GM23338 (cell line): ENCODE data around the gene FARSA. TPM values are rescaled to one million over a fixed set of nuclear protein-coding genes. Genes with fewer than 3 reads are reported as not detected.

Experiments
- ATAC-seq: fragments of 200-7000 bp; cut with Tn5 transposase; 3 replicates; pipeline ENCODE4 v1.9.1; 2020
- DNase-seq: peaks from one replicate; pipeline ENCODE4 v3.0.0-alpha.2; 2015; ENCODE audit warnings: low spot score
- H2AFZ ChIP-seq: fragments of 200-600 bp; sonication (generic); 2 replicates; pipeline ENCODE4 v1.8.0; 2016; ENCODE audit warnings: antibody characterized with exemption, mild to moderate bottlenecking, moderate library complexity
- H3F3A ChIP-seq: fragments of 200-600 bp; sonication (generic); replicated peaks from 2 replicates; pipeline ENCODE4 v1.8.0; 2017; ENCODE audit warnings: antibody characterized with exemption, mixed run types, low read depth
- H3K27ac ChIP-seq: fragments of 200-600 bp; sonication (generic); 2 replicates; pipeline ENCODE4 v1.6.1; 2016; ENCODE audit warnings: low read depth
- H3K27me3 ChIP-seq: fragments of 200-600 bp; sonication (generic); 2 replicates; pipeline ENCODE4 v1.8.0; 2016; ENCODE audit warnings: mild to moderate bottlenecking, mixed run types, moderate library complexity; ENCODE audit not compliant: insufficient read depth
- H3K36me3 ChIP-seq: fragments of 200-600 bp; sonication (generic); 2 replicates; pipeline ENCODE4 v1.8.0; 2016; ENCODE audit warnings: mild to moderate bottlenecking; ENCODE audit not compliant: insufficient read depth
- H3K4me1 ChIP-seq: fragments of 200-600 bp; sonication (generic); 2 replicates; pipeline ENCODE4 v1.8.0; 2016; ENCODE audit warnings: mild to moderate bottlenecking, moderate library complexity; ENCODE audit not compliant: insufficient read depth
- H3K4me2 ChIP-seq: fragments of 200-600 bp; sonication (generic); 2 replicates; pipeline ENCODE4 v1.7.1; 2017; ENCODE audit warnings: mixed run types
- H3K4me3 ChIP-seq: fragments of 200-600 bp; sonication (generic); 2 replicates; pipeline ENCODE4 v1.6.1; 2016; ENCODE audit warnings: mixed run types
- H3K79me2 ChIP-seq: fragments of 200-600 bp; sonication (generic); replicated peaks from 2 replicates; pipeline ENCODE4 v1.8.0; 2017; ENCODE audit warnings: mild to moderate bottlenecking; ENCODE audit not compliant: insufficient read depth
- H3K9me2 ChIP-seq: fragments of 200-600 bp; sonication (generic); 2 replicates; pipeline ENCODE4 v1.8.0; 2017; ENCODE audit not compliant: insufficient read depth
- H4K20me1 ChIP-seq: fragments of 200-600 bp; sonication (generic); replicated peaks from 2 replicates; pipeline ENCODE4 v1.8.0; 2017; ENCODE audit warnings: mild to moderate bottlenecking; ENCODE audit not compliant: insufficient read depth
- H3K27ac Mint-ChIP-seq: 2 replicates; pipeline ENCODE4 v1.8.0; 2020; ENCODE audit warnings: inconsistent platforms, mild to moderate bottlenecking, moderate library complexity, mixed read lengths
- H3K27me3 Mint-ChIP-seq: 3 replicates; pipeline ENCODE4 v1.8.0; 2022; ENCODE audit warnings: low read depth, mild to moderate bottlenecking, moderate library complexity, mixed read lengths, inconsistent platforms; ENCODE audit not compliant: insufficient read depth, poor library complexity
- H3K36me3 Mint-ChIP-seq: 3 replicates; pipeline ENCODE4 v1.8.0; 2021; ENCODE audit warnings: low read depth, mild to moderate bottlenecking, inconsistent platforms, moderate library complexity, mixed read lengths
- H3K4me1 Mint-ChIP-seq: 3 replicates; pipeline ENCODE4 v1.8.0; 2020; ENCODE audit warnings: mild to moderate bottlenecking, inconsistent platforms, mixed read lengths
- H3K4me3 Mint-ChIP-seq: 3 replicates; pipeline ENCODE4 v1.8.0; 2021; ENCODE audit warnings: moderate library complexity, mild to moderate bottlenecking, inconsistent platforms, mixed read lengths
- H3K9me3 Mint-ChIP-seq: 3 replicates; pipeline ENCODE4 v1.8.0; 2020; ENCODE audit warnings: moderate library complexity, mild to moderate bottlenecking, inconsistent platforms, mixed read lengths
- CREB1 ChIP-seq: fragments of 250-450 bp; sonication (Bioruptor Pico); IDR thresholded peaks from 2 replicates; pipeline ENCODE4 v1.5.0; 2020; ENCODE audit warnings: low read depth, mild to moderate bottlenecking, moderate library complexity
- EZH2 ChIP-seq: fragments of 200-600 bp; sonication (generic); IDR thresholded peaks from one replicate; pipeline ENCODE4 v1.8.0; 2017; ENCODE audit warnings: antibody characterized with exemption, mild to moderate bottlenecking, low read depth; ENCODE audit not compliant: unreplicated experiment
- EZH2phosphoT487 ChIP-seq: fragments of 200-600 bp; sonication (generic); IDR thresholded peaks from one replicate; pipeline ENCODE4 v1.8.1; 2018; ENCODE audit warnings: antibody characterized with exemption; ENCODE audit not compliant: unreplicated experiment
- JUNB ChIP-seq: IDR thresholded peaks from one replicate; pipeline ENCODE4 v1.6.1; 2016; ENCODE audit warnings: antibody characterized with exemption; ENCODE audit not compliant: unreplicated experiment
- NANOG ChIP-seq: IDR thresholded peaks from 2 replicates; pipeline ENCODE4 v1.6.1; 2016; ENCODE audit warnings: antibody characterized with exemption, borderline replicate concordance
- POLR2AphosphoS5 ChIP-seq: IDR thresholded peaks from 2 replicates; pipeline ENCODE4 v1.6.1; 2016; ENCODE audit warnings: antibody characterized with exemption, low read depth
- STAT1 ChIP-seq: IDR thresholded peaks from one replicate; pipeline ENCODE4 v1.6.1; 2016; ENCODE audit warnings: antibody characterized with exemption; ENCODE audit not compliant: unreplicated experiment
- ZNF114 ChIP-seq: fragments of 250-450 bp; sonication (Bioruptor Pico); IDR thresholded peaks from 2 replicates; pipeline ENCODE4 v1.5.0; 2020; ENCODE audit warnings: mild to moderate bottlenecking, moderate library complexity
- ZNF331 ChIP-seq: fragments of 250-450 bp; sonication (Bioruptor Pico); IDR thresholded peaks from 2 replicates; pipeline ENCODE4 v1.5.0; 2020; ENCODE audit warnings: low read depth, mild to moderate bottlenecking, moderate library complexity
- polyA plus RNA-seq: library from polyadenylated mRNA; unstranded; fragments of >200 nt; fragmentation: Nextera tagmentation; extraction: Ambion mirVana; gene quantifications from 2 replicates; pipeline ENCODE4 v1.2.1, GENCODE V29; 2016
- total RNA-seq: library from RNA; depleted of rRNA; stranded (reverse); fragments of >200 nt; shearing (Covaris generic); gene quantifications from 2 replicates; pipeline ENCODE4 v1.2.3, GENCODE V29; 2014
- TF ChIP-seq, protein P1 (sequence below): IDR thresholded peaks from 2 replicates; pipeline ENCODE4 v1.6.1; 2016; ENCODE audit warnings: antibody characterized with exemption
- TF ChIP-seq, protein P2 (sequence below): IDR thresholded peaks from one replicate; pipeline ENCODE4 v1.6.1; 2018; ENCODE audit warnings: antibody characterized with exemption; ENCODE audit not compliant: unreplicated experiment
- TF ChIP-seq, protein P3 (sequence below), 2 experiments: fragments of 200-600 bp in 1 of 2; sonication (generic) in 1 of 2; conservative IDR thresholded peaks; 2 replicates each; pipeline versions ENCODE4 v1.5.1 to v1.6.1; 2016 to 2017; ENCODE audit warnings: antibody characterized with exemption in 2 of 2, low read depth in 2 of 2, mild to moderate bottlenecking in 2 of 2, moderate library complexity in 1 of 2
- TF ChIP-seq, protein P4 (sequence below): fragments of 250-450 bp; sonication (Bioruptor Pico); IDR thresholded peaks from 2 replicates; pipeline ENCODE4 v1.5.0; 2020; ENCODE audit warnings: mild to moderate bottlenecking, moderate library complexity

FARSA gene
- total and polyA plus RNA-seq, 2 experiments from 2014 or later = 74.7 to 86.4 TPM

DNA sequence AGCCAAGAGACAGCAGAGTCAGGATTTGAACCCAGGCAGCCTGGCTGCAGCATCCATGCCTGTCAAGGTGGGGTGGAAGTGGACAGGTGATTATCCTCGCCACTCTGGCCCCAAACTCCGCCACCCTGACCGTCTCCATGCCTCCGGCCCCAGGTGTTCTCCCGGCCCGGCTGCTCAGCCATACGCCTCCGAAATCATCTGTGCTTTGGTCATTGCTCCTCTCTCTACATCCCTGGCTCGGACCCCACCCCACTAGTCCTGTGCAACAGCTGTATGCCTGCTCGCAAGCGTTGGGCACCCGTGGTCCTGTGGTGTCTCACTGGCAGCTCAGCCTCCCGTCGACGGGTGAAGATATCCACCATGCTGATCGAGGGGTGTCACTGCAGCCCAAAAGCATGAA, 39.7 kb upstream of the FARSA start:
- Mint-ChIP-seq H3K36me3 (no peaks in the 10 kb centered on the region), H3K27me3 (peaks cover 6% of the 10 kb centered on the region), H3K27ac (no peak overlapping the region), H3K4me1 (no peaks in the 10 kb centered on the region), H3K4me3 (no peak overlapping the region), H3K9me3 (no peaks in the 10 kb centered on the region)
- no peak overlapping the region for H3K4me3 ChIP-seq
- H3K4me1 ChIP-seq = no peaks in the 10 kb centered on the region
- no peaks in the 10 kb centered on the region for H4K20me1 ChIP-seq
- DNase-seq (no peak), ATAC-seq (no peak)
- H3K4me2 ChIP-seq = no peak overlapping the region
- no peak for TF ChIP-seq CREB1 (CRISPR knock-in tag)
- no peak for TF ChIP-seq POLR2AphosphoS5
- TF ChIP-seq, protein P1, sequence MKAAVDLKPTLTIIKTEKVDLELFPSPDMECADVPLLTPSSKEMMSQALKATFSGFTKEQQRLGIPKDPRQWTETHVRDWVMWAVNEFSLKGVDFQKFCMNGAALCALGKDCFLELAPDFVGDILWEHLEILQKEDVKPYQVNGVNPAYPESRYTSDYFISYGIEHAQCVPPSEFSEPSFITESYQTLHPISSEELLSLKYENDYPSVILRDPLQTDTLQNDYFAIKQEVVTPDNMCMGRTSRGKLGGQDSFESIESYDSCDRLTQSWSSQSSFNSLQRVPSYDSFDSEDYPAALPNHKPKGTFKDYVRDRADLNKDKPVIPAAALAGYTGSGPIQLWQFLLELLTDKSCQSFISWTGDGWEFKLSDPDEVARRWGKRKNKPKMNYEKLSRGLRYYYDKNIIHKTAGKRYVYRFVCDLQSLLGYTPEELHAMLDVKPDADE = no peak
- TF ChIP-seq, protein P2, sequence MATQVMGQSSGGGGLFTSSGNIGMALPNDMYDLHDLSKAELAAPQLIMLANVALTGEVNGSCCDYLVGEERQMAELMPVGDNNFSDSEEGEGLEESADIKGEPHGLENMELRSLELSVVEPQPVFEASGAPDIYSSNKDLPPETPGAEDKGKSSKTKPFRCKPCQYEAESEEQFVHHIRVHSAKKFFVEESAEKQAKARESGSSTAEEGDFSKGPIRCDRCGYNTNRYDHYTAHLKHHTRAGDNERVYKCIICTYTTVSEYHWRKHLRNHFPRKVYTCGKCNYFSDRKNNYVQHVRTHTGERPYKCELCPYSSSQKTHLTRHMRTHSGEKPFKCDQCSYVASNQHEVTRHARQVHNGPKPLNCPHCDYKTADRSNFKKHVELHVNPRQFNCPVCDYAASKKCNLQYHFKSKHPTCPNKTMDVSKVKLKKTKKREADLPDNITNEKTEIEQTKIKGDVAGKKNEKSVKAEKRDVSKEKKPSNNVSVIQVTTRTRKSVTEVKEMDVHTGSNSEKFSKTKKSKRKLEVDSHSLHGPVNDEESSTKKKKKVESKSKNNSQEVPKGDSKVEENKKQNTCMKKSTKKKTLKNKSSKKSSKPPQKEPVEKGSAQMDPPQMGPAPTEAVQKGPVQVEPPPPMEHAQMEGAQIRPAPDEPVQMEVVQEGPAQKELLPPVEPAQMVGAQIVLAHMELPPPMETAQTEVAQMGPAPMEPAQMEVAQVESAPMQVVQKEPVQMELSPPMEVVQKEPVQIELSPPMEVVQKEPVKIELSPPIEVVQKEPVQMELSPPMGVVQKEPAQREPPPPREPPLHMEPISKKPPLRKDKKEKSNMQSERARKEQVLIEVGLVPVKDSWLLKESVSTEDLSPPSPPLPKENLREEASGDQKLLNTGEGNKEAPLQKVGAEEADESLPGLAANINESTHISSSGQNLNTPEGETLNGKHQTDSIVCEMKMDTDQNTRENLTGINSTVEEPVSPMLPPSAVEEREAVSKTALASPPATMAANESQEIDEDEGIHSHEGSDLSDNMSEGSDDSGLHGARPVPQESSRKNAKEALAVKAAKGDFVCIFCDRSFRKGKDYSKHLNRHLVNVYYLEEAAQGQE = no peak
- no peak for TF ChIP-seq EZH2phosphoT487
- no peak for TF ChIP-seq JUNB
- TF ChIP-seq ZNF114 = no peak
- TF ChIP-seq, protein P3, sequence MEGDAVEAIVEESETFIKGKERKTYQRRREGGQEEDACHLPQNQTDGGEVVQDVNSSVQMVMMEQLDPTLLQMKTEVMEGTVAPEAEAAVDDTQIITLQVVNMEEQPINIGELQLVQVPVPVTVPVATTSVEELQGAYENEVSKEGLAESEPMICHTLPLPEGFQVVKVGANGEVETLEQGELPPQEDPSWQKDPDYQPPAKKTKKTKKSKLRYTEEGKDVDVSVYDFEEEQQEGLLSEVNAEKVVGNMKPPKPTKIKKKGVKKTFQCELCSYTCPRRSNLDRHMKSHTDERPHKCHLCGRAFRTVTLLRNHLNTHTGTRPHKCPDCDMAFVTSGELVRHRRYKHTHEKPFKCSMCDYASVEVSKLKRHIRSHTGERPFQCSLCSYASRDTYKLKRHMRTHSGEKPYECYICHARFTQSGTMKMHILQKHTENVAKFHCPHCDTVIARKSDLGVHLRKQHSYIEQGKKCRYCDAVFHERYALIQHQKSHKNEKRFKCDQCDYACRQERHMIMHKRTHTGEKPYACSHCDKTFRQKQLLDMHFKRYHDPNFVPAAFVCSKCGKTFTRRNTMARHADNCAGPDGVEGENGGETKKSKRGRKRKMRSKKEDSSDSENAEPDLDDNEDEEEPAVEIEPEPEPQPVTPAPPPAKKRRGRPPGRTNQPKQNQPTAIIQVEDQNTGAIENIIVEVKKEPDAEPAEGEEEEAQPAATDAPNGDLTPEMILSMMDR (conservative IDR thresholded peaks at IDR 0.05; ENCODE audit: low read depth in 2 of 2) = no peak
- no peak for TF ChIP-seq NANOG
- TF ChIP-seq STAT1 = no peak
- no peak for TF ChIP-seq EZH2
- no peak for TF ChIP-seq ZNF331 (CRISPR knock-in tag)
- TF ChIP-seq, protein P4, sequence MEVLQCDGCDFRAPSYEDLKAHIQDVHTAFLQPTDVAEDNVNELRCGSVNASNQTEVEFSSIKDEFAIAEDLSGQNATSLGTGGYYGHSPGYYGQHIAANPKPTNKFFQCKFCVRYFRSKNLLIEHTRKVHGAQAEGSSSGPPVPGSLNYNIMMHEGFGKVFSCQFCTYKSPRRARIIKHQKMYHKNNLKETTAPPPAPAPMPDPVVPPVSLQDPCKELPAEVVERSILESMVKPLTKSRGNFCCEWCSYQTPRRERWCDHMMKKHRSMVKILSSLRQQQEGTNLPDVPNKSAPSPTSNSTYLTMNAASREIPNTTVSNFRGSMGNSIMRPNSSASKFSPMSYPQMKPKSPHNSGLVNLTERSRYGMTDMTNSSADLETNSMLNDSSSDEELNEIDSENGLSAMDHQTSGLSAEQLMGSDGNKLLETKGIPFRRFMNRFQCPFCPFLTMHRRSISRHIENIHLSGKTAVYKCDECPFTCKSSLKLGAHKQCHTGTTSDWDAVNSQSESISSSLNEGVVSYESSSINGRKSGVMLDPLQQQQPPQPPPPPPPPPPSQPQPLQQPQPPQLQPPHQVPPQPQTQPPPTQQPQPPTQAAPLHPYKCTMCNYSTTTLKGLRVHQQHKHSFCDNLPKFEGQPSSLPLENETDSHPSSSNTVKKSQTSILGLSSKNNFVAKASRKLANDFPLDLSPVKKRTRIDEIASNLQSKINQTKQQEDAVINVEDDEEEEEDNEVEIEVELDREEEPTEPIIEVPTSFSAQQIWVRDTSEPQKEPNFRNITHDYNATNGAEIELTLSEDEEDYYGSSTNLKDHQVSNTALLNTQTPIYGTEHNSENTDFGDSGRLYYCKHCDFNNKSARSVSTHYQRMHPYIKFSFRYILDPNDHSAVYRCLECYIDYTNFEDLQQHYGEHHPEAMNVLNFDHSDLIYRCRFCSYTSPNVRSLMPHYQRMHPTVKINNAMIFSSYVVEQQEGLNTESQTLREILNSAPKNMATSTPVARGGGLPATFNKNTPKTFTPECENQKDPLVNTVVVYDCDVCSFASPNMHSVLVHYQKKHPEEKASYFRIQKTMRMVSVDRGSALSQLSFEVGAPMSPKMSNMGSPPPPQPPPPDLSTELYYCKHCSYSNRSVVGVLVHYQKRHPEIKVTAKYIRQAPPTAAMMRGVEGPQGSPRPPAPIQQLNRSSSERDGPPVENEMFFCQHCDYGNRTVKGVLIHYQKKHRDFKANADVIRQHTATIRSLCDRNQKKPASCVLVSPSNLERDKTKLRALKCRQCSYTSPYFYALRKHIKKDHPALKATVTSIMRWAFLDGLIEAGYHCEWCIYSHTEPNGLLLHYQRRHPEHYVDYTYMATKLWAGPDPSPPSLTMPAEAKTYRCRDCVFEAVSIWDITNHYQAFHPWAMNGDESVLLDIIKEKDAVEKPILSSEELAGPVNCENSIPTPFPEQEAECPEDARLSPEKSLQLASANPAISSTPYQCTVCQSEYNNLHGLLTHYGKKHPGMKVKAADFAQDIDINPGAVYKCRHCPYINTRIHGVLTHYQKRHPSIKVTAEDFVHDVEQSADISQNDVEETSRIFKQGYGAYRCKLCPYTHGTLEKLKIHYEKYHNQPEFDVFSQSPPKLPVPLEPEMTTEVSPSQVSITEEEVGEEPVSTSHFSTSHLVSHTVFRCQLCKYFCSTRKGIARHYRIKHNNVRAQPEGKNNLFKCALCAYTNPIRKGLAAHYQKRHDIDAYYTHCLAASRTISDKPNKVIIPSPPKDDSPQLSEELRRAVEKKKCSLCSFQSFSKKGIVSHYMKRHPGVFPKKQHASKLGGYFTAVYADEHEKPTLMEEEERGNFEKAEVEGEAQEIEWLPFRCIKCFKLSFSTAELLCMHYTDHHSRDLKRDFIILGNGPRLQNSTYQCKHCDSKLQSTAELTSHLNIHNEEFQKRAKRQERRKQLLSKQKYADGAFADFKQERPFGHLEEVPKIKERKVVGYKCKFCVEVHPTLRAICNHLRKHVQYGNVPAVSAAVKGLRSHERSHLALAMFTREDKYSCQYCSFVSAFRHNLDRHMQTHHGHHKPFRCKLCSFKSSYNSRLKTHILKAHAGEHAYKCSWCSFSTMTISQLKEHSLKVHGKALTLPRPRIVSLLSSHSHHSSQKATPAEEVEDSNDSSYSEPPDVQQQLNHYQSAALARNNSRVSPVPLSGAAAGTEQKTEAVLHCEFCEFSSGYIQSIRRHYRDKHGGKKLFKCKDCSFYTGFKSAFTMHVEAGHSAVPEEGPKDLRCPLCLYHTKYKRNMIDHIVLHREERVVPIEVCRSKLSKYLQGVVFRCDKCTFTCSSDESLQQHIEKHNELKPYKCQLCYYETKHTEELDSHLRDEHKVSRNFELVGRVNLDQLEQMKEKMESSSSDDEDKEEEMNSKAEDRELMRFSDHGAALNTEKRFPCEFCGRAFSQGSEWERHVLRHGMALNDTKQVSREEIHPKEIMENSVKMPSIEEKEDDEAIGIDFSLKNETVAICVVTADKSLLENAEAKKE (CRISPR knock-in tag) = no peak
- H3K79me2 ChIP-seq = no peaks in the 10 kb centered on the region
- H3F3A ChIP-seq = no peaks in the 10 kb centered on the region
- no peak overlapping the region for H3K27ac ChIP-seq
- H3K36me3 ChIP-seq = no peaks in the 10 kb centered on the region
- H3K27me3 ChIP-seq = no peaks in the 10 kb centered on the region
- H3K9me2 ChIP-seq = no peaks in the 10 kb centered on the region
- no peak overlapping the region for H2AFZ ChIP-seq
